Lower leg skin (tissue), 3 donors: ENCODE measurements around the gene SRP9.

Experiments used
- POLR2A ChIP-seq, 2 donors: fragments of 450-650 bp; IDR thresholded peaks; one replicate each; pipeline ENCODE4 v1.6.1; 2016 to 2017; ENCODE audit warnings: antibody characterized with exemption in 2 of 2, mild to moderate bottlenecking in 1 of 2, moderate library complexity in 1 of 2
- TF ChIP-seq, protein P1 (sequence below), 3 donors: fragments of 450-650 bp; IDR thresholded peaks; one replicate each; pipeline ENCODE4 v1.5.1; 2016; ENCODE audit warnings: antibody characterized with exemption in 3 of 3, mild to moderate bottlenecking in 3 of 3, moderate library complexity in 2 of 3

DNA sequence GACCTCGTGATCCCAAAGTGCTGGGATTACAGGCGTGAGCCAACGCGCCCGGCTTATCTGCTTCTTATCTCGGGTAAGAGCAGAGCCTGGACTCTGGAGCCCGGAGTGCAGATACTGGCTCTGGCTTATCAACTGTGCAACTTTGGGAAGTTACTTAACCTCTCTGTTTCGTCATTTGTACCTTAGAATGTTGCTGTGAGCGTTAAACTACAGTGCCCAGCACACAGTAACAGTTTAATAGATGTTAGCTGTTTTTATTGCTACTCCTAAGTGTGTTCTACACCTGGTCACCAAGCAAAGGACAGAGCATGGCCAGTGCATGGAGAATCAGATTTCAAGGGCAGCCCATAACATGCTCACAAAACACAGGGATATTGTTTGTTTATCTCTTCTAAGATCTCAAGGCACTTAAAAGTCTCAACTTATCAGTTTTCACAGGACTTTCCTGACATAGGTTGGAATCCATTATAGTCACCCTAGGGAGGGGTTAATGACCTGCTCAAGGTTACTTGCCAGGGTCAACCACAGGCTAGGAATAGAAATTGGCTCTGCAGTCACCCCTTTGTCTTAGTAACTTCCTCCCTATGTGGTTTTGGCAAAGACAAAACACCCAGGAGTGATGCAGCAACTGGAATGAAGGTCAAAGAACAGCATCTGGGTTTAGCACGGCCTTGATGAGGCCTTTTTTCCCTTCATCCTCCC is 22.5 kb upstream of the SRP9 start:
- TF ChIP-seq, protein P1, sequence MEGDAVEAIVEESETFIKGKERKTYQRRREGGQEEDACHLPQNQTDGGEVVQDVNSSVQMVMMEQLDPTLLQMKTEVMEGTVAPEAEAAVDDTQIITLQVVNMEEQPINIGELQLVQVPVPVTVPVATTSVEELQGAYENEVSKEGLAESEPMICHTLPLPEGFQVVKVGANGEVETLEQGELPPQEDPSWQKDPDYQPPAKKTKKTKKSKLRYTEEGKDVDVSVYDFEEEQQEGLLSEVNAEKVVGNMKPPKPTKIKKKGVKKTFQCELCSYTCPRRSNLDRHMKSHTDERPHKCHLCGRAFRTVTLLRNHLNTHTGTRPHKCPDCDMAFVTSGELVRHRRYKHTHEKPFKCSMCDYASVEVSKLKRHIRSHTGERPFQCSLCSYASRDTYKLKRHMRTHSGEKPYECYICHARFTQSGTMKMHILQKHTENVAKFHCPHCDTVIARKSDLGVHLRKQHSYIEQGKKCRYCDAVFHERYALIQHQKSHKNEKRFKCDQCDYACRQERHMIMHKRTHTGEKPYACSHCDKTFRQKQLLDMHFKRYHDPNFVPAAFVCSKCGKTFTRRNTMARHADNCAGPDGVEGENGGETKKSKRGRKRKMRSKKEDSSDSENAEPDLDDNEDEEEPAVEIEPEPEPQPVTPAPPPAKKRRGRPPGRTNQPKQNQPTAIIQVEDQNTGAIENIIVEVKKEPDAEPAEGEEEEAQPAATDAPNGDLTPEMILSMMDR (IDR thresholded peaks at IDR 0.05) = no peak
- no peak for TF ChIP-seq POLR2A (IDR thresholded peaks at IDR 0.05)
